GM18499 (cell line): ENCODE data around the gene UBE2D2.
"Not testable (repeated sequence)": the region's sequence is repeated elsewhere in the genome, so short reads cannot be mapped to it uniquely, and the experiment has no call there.

Source experiments
- ATAC-seq: cut with Tn5 transposase; IDR thresholded peaks from one replicate; pipeline ENCODE4 v1.9.1; 2021; ENCODE audit warnings: moderate number of reproducible peaks; ENCODE audit not compliant: insufficient read depth, unreplicated experiment

Gene UBE2D2

GRCh38 chr5:139560752-139561654, at the start of gene UBE2D2:
TSS of gene UBE2D2 (plus strand) at chr5:139561339. CDS start at chr5:139561792, 453 bp downstream.
- peak; percentile 54 for ATAC-seq

DNA sequence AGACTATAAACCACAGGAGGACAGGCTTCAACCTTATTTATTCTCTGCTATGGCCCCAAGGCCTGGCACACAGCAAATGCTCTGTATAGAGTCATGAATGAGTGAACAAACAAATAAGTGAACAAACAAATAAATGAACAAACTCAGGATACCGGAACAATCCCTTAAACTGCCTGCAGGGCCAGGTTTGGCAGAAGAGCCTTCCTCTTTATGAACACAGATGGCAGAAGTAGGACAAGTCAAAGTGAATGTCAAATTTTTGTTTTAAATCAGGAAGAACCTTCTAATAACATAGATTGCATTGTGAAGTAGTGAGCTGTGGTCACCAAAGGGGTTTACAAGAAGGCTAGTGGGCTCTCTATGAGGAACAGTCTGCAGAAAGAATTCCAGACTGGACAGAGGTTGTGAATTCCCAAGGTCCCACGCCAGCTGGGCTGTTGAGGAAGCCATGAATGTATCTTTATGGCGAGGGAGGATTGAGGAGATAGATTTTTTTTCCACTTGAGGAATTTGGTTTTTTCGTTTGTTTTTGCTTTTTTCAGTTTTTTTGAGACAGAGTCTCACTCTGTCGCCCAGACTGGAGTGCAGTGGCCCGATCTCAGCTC, 48.3 kb upstream of the UBE2D2 start:
- ATAC-seq = no peak

- ATAC-seq = not testable (repeated sequence)
Measured at GRCh38 chr5:139513434-139513833, 47.7 kb upstream of the UBE2D2 start.

DNA sequence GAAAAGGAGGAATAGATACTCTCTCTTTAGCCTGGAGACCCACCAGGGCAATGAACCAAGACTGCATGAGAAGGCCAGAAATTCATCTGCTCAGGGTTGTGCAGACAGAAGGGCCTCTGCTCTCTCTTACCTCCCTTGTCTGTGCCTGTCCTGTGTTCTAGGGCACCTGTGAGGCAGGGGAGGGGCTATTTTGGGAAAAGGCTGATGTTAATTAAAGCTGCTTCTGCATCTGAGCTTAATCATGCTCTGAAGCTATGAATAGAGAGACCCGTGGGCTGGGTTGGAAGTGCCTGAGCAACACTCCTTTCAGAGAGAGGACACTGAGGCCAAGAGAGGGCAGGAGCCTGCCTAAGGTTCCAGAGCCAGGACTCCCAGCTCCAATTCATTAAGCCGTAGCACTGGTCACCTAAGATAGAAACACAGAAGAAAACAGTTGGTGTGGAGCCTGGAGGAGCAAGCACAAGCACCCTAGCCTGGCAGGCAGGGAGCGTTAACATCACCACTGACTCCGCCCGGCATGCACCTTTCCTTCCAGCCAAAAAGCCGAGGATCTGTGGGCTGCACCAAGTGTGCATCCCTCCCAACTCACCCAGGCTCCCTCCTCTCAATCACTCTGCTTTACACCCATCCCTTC, 47.2 kb upstream of the UBE2D2 start:
- no peak for ATAC-seq

GRCh38 chr5:139514486-139514856, 46.7 kb upstream of the UBE2D2 start:
- ATAC-seq = no peak

- ATAC-seq = peak; percentile 61
Measured at GRCh38 chr5:139517683-139518564, 43.2 kb upstream of the UBE2D2 start.

GRCh38 chr5:139523635-139524445, 37.3 kb upstream of the UBE2D2 start:
- ATAC-seq = no peak

DNA sequence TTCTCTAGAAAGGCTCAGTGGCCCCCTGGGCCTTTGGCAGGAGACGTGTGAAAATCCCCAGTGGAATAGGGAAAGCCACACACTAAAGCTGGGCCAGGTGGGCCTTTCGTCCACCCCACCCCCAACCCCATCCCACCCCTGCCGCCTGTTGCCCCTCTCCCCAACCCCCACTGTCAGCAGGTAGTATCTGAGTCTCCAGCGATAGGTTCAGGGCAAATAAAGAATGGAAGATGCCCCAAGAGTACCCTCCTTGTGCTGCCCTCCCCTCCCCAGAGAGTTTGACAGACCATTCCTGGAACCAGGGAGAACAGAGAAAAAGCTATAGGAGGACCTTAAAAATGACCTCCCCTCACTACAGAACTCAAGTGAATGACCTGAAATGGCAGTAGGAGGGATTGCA, 36.7 kb upstream of the UBE2D2 start:
- ATAC-seq = no peak

- ATAC-seq = no peak
Measured at GRCh38 chr5:139524940-139525585, 36.1 kb upstream of the UBE2D2 start.

GRCh38 chr5:139525586-139526308, 35.4 kb upstream of the UBE2D2 start:
- not testable (repeated sequence) for ATAC-seq

DNA sequence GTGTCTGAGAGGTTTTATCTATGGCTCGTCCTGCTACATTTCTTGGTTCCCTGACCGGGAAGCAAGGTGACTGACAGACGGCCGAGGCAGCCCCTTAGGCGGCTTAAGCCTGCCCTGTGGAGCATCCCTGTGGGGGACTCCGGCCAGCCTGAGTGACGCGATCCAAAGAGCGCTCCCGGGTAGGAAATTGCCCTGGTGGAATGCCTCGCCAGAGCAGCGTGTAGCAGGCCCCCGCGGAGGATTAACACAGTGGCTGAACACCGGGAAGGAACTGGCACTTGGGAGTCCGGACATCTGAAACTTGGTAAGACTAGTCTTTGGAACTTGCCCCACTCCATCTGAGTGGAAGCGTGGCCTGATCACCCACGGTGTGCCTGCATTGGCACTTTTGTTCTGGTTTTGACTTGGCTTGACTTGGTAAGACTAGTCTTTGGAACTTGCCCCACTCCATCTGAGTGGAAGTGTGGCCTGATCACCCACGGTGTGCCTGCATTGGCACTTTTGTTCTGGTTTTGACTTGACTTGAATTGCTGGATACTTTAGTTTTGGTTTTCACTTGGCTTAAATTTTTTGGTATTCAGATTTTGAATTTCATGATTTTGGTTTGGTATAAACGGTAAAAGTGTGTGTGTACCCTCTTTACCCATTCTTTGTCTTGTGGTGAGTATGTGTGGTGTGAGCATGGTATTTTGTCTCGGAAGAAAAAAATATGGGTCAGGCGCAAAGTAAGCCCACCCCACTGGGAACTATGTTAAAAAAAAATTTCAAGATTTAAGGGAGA, 34.6 kb upstream of the UBE2D2 start:
- not testable (repeated sequence) for ATAC-seq

GRCh38 chr5:139527090-139527470, 34.1 kb upstream of the UBE2D2 start:
- ATAC-seq = not testable (repeated sequence)

DNA sequence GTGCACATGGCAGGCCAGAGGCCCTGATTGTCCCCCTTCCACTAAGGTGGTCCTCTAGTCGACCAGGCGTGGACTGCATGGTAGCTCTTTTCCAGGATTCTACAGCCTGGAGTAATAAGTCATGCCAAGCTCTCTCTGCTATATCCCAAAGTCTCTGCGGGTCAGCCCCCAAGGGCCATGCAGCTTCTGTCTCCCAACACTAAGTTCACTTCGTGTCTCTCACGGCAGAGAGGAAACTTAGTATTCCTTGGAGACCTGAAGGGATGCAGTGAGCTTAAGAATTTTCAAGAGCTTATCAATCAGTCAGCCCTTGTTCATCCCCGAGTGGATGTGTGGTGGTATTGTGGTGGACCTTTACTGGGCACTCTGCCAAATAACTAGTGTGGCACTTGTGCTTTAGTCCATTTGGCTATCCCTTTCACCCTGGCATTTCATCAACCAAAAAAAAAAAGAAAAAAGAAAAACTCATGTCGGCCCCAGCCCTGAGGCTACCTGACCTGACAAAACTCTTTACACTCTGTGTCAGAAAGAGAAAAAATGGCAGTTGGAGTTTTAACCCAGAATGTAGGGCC, 33.2 kb upstream of the UBE2D2 start:
- not testable (repeated sequence) for ATAC-seq

GRCh38 chr5:139528695-139529094, 32.4 kb upstream of the UBE2D2 start:
- ATAC-seq = not testable (repeated sequence)

GRCh38 chr5:139530079-139530478, 31.1 kb upstream of the UBE2D2 start:
- not testable (repeated sequence) for ATAC-seq

- ATAC-seq = no peak
Measured at GRCh38 chr5:139531772-139532169, 29.4 kb upstream of the UBE2D2 start.

DNA sequence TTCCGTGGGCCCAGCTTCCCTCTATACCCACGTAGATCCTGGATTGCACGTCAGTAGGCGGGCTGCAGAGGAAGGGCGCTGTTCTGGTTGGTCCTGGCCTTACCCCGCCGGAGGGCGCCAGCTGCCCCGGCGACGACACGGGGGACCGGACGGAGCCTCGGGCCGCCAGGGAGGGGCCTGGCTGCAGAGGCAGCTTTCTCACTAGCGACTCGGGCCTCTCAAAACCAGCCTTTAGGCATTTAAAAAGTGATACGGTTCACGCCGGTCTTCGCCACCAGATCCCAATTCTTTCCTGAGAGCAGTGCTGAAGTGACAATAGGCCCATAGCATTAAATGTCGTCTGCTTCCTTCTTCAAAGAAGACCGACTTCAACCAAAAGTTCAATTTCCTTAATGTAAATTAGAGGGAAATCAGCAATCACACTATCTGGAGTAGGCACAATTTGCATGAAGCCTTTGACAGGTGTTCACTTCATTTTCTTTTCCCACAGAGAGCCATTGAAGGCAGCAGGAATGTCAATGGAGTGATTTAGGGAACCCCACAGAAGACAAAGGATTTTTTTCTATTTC, 17.6 kb upstream of the UBE2D2 start:
- ATAC-seq = no peak
